SK-N-SH treated with all-trans-retinoic acid at 6 μM for 48 hours (cell line): ENCODE measurements around the gene TTC28.

Source experiments
- ARNTL ChIP-seq: fragments of 450-650 bp; formaldehyde crosslinking; IDR thresholded peaks from 2 replicates; pipeline ENCODE4 v1.5.0; 2020; ENCODE audit warnings: low read depth, mild to moderate bottlenecking, moderate library complexity, borderline replicate concordance
- CSRNP3 ChIP-seq: fragments of 250-450 bp; sonication (Bioruptor Pico); IDR thresholded peaks from 2 replicates; pipeline ENCODE4 v1.5.1; 2021; ENCODE audit warnings: mild to moderate bottlenecking, moderate library complexity
- ESRRG ChIP-seq: fragments of 250-450 bp; sonication (Bioruptor Pico); IDR thresholded peaks from 2 replicates; pipeline ENCODE4 v1.6.1; 2021; ENCODE audit warnings: mild to moderate bottlenecking
- GLIS3 ChIP-seq: fragments of 250-450 bp; sonication (Bioruptor Pico); IDR thresholded peaks from 2 replicates; pipeline ENCODE4 v1.5.0; 2020; ENCODE audit warnings: mild to moderate bottlenecking, moderate library complexity
- PATZ1 ChIP-seq: fragments of 250-450 bp; sonication (Bioruptor Pico); IDR thresholded peaks from 2 replicates; pipeline ENCODE4 v1.8.0; 2020; ENCODE audit warnings: mild to moderate bottlenecking, moderate library complexity, borderline replicate concordance
- RARB ChIP-seq: fragments of 250-450 bp; sonication (Bioruptor Pico); IDR thresholded peaks from 2 replicates; pipeline ENCODE4 v1.8.0; 2021; ENCODE audit warnings: mild to moderate bottlenecking, moderate library complexity
- TCF4 ChIP-seq: fragments of 250-450 bp; sonication (Bioruptor Pico); IDR thresholded peaks from 2 replicates; pipeline ENCODE4 v1.8.0; 2021; ENCODE audit warnings: mild to moderate bottlenecking, moderate library complexity, borderline replicate concordance
- TOX ChIP-seq: fragments of 250-450 bp; sonication (Bioruptor Pico); IDR thresholded peaks from 2 replicates; pipeline ENCODE4 v1.8.0; 2021; ENCODE audit warnings: mild to moderate bottlenecking, moderate library complexity, borderline replicate concordance
- ZFP30 ChIP-seq: fragments of 450-650 bp; formaldehyde crosslinking; IDR thresholded peaks from 2 replicates; pipeline ENCODE4 v1.5.0; 2022; ENCODE audit warnings: mild to moderate bottlenecking, moderate library complexity
- ZNF565 ChIP-seq: fragments of 450-650 bp; formaldehyde crosslinking; conservative IDR thresholded peaks from 2 replicates; pipeline ENCODE4 v1.5.0; 2020; ENCODE audit warnings: low read depth, mild to moderate bottlenecking, moderate library complexity
- TF ChIP-seq, protein P1 (sequence below): fragments of 250-450 bp; sonication (Bioruptor Pico); IDR thresholded peaks from 2 replicates; pipeline ENCODE4 v1.5.1; 2020; ENCODE audit warnings: low read depth, mild to moderate bottlenecking, moderate library complexity
- TF ChIP-seq, protein P2 (sequence below): fragments of 250-450 bp; sonication (Bioruptor Pico); IDR thresholded peaks from 2 replicates; pipeline ENCODE4 v1.8.0; 2021; ENCODE audit warnings: low read depth, mild to moderate bottlenecking, moderate library complexity, borderline replicate concordance

DNA sequence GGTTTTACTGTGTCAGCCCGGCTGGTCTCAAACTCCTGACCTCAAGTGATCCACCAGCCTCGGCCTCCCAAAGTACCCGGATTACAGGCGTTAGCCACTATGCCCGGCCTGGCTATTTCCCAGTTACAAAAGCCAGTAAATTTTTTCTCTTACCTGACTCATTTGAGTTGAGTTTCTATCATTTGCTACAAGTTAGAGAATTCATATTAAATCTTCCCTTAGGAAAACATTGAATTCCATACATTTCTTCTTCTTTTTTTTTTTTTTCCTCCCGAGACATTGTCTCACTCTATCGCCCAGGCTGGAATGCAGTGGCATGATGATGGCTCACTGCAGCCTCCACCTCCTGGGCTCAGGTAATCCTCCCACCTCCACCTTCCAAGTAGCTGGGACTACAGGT lies 36.0 kb upstream of the TTC28 start:
- no peak for TF ChIP-seq TOX (CRISPR knock-in tag)
- no peak for TF ChIP-seq ESRRG
- no peak for TF ChIP-seq CSRNP3 (CRISPR knock-in tag)
- TF ChIP-seq, protein P1, sequence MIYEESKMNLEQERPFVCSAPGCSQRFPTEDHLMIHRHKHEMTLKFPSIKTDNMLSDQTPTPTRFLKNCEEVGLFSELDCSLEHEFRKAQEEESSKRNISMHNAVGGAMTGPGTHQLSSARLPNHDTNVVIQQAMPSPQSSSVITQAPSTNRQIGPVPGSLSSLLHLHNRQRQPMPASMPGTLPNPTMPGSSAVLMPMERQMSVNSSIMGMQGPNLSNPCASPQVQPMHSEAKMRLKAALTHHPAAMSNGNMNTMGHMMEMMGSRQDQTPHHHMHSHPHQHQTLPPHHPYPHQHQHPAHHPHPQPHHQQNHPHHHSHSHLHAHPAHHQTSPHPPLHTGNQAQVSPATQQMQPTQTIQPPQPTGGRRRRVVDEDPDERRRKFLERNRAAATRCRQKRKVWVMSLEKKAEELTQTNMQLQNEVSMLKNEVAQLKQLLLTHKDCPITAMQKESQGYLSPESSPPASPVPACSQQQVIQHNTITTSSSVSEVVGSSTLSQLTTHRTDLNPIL (CRISPR knock-in tag): no peak
- no peak for TF ChIP-seq ZFP30 (CRISPR knock-in tag)
- TF ChIP-seq, protein P2, sequence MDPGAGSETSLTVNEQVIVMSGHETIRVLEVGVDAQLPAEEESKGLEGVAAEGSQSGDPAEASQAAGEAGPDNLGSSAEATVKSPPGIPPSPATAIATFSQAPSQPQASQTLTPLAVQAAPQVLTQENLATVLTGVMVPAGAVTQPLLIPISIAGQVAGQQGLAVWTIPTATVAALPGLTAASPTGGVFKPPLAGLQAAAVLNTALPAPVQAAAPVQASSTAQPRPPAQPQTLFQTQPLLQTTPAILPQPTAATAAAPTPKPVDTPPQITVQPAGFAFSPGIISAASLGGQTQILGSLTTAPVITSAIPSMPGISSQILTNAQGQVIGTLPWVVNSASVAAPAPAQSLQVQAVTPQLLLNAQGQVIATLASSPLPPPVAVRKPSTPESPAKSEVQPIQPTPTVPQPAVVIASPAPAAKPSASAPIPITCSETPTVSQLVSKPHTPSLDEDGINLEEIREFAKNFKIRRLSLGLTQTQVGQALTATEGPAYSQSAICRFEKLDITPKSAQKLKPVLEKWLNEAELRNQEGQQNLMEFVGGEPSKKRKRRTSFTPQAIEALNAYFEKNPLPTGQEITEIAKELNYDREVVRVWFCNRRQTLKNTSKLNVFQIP: no peak
- TF ChIP-seq ARNTL (CRISPR knock-in tag): no peak
- no peak for TF ChIP-seq PATZ1 (CRISPR knock-in tag)
- TF ChIP-seq TCF4 (CRISPR knock-in tag): no peak
- TF ChIP-seq RARB (CRISPR knock-in tag): no peak
- no peak for TF ChIP-seq ZNF565 (CRISPR knock-in tag)
- TF ChIP-seq GLIS3 (CRISPR knock-in tag): no peak
